HCT116 (cell line): ENCODE results near the gene C22orf39.

Source experiments
- EZH2 ChIP-seq: fragments of 200-600 bp; sonication (generic); IDR thresholded peaks from 2 replicates; pipeline ENCODE4 v1.6.1; 2017; ENCODE audit warnings: antibody characterized with exemption, mixed run types
- TF ChIP-seq, protein P1 (sequence below), 3 experiments: fragments of 200-600 bp in 1 of 3; sonication (generic) in 1 of 3; IDR thresholded peaks in 2 of 3; conservative IDR thresholded peaks in 1 of 3; 2 replicates each; pipeline ENCODE4 v1.5.1; 2012 to 2017; ENCODE audit warnings: low read depth in 2 of 3, low read length in 2 of 3, antibody characterized with exemption in 1 of 3, borderline replicate concordance in 1 of 3, control low read depth in 1 of 3, mild to moderate bottlenecking in 1 of 3, mixed read lengths in 1 of 3, mixed run types in 1 of 3, moderate library complexity in 1 of 3; ENCODE audit not compliant: insufficient read depth in 1 of 3

DNA sequence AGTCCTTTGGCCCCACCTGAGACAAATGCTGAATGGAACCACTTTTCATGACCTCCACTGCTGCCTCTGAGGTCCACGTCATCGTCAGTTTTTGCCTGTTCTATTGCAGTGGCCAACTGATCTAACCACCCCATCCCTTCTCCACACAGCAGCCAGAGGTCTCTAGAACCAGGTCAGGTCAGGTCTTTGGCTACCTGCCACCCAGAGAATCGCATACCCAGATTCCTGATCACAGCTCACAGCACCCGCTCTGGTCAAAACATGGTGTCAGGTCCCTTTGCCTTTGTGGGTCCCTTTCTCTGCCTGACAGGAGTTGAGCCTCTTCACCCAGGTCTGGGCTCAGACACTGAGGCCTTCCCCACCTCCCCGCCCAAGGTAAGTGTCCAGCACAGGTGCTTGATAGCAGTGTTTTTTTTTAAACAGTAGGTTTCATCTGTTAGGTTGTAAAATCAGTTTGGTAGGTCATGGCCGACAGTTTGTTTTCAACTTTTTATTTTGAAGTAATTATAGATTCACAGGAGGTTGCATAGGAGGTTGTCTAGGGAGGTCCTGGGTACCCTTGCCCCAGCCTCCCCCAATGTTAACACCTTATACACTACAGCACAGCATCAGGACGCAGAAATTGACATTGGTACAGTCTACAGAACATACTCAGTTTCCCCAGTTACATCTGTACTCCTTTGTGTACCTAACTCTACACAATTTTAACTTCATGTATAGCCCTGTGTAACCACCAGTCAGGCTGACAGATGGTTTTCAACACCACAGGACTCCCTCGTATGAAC lies 6.9 kb downstream of the C22orf39 start:
- TF ChIP-seq, protein P1, sequence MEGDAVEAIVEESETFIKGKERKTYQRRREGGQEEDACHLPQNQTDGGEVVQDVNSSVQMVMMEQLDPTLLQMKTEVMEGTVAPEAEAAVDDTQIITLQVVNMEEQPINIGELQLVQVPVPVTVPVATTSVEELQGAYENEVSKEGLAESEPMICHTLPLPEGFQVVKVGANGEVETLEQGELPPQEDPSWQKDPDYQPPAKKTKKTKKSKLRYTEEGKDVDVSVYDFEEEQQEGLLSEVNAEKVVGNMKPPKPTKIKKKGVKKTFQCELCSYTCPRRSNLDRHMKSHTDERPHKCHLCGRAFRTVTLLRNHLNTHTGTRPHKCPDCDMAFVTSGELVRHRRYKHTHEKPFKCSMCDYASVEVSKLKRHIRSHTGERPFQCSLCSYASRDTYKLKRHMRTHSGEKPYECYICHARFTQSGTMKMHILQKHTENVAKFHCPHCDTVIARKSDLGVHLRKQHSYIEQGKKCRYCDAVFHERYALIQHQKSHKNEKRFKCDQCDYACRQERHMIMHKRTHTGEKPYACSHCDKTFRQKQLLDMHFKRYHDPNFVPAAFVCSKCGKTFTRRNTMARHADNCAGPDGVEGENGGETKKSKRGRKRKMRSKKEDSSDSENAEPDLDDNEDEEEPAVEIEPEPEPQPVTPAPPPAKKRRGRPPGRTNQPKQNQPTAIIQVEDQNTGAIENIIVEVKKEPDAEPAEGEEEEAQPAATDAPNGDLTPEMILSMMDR (IDR thresholded peaks at IDR 0.05 in 2 of 3, conservative IDR thresholded peaks at IDR 0.05 in 1 of 3; ENCODE audit: borderline replicate concordance in 1 of 3, insufficient read depth in 1 of 3, low read depth in 2 of 3, low read length in 2 of 3) = no peak
- no peak for TF ChIP-seq EZH2
